Measurements from ENCODE around the gene IFT43.

The IFT43 gene

DNA sequence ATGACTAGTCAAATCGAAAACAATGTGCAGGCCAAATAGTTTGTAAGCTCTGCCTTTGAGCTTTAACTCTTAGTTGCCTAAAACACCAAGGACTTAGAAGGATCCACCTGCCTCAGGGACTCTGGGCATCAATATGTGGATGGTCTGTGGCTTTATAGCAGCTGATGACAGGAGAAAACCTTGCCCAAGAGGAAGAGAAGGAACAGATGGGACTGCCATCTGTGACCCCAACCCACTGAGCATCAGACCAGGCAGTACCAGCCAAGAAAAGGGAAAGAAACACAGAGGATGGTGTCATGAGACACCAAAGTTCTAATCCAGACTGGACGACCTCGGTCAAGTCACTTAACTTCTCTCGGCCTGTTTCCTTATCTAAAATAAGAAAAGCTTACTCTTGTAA is 16.4 kb upstream of the IFT43 start:
- Histone ChIP-seq H3K27me3 (ENCODE audit: insufficient read depth, low read length) (no peaks in the 10 kb centered on the region), H3K79me2 (ENCODE audit: control insufficient read depth, insufficient read depth, low read length, unreplicated experiment) (no peaks in the 10 kb centered on the region), H3K4me3 (ENCODE audit: low read depth, low read length) (no peak overlapping the region), H3K27ac (ENCODE audit: low read depth, low read length) (peak overlapping the region; percentile 5; the same call in 1 of the 2 replicates), H2AFZ (ENCODE audit: low read length, unreplicated experiment) (no peak overlapping the region), H3K4me1 (ENCODE audit: control insufficient read depth, insufficient read depth, low read length, unreplicated experiment) (peaks cover 21% of the 10 kb centered on the region), H3K36me3 (ENCODE audit: insufficient read depth, low read length) (no peaks in the 10 kb centered on the region)

DNA sequence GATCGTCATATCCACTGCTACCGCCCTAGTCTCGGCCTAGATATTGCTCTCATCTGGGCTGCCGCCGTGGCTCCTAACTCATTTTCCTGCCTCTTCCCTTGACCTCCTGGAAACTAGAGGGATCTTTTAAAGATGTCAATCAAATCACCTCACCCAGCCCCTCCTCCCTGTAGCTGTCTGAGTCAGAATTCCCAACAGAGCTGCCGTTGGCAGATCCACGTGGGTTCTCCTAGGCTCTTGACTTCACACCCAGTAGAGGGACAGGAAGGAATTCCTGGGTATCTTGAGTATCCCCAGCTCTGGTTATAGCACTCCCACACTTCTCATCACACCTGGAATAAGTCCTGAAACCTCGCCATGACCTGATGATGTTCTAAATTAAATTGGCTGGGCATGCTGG is 15.7 kb upstream of the IFT43 start:
- Histone ChIP-seq H3K4me1 (ENCODE audit: control insufficient read depth, insufficient read depth, low read length, unreplicated experiment) (peaks cover 21% of the 10 kb centered on the region), H2AFZ (ENCODE audit: low read length, unreplicated experiment) (no peak overlapping the region), H3K27ac (ENCODE audit: low read depth, low read length) (no peak overlapping the region), H3K4me3 (ENCODE audit: low read depth, low read length) (no peak overlapping the region), H3K27me3 (ENCODE audit: insufficient read depth, low read length) (no peaks in the 10 kb centered on the region), H3K36me3 (ENCODE audit: insufficient read depth, low read length) (no peaks in the 10 kb centered on the region), H3K79me2 (ENCODE audit: control insufficient read depth, insufficient read depth, low read length, unreplicated experiment) (no peaks in the 10 kb centered on the region)

DNA sequence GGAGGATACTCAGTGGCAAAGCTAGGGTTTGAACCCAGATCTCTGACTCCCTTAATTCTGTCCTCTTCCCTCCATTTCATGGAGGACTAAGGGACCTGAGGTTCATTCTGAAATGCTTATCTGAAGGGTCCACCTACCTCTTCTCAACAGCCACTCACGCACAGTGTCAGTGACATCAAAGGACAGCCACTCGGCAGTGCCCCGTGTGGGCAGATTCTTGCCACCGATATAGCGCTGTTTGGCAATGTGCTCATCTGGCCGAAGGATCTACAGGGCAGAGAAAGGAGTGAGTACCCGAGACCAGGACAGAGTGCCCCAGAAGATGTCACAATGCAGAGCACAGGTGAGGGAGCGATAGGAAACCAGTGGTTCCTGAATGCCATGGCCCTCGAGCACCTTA is 14.6 kb upstream of the IFT43 start:
- Histone ChIP-seq H3K4me3 (ENCODE audit: low read depth, low read length) (no peak overlapping the region), H3K27me3 (ENCODE audit: insufficient read depth, low read length) (no peaks in the 10 kb centered on the region), H3K4me1 (ENCODE audit: control insufficient read depth, insufficient read depth, low read length, unreplicated experiment) (peaks cover 21% of the 10 kb centered on the region), H3K27ac (ENCODE audit: low read depth, low read length) (no peak overlapping the region), H3K79me2 (ENCODE audit: control insufficient read depth, insufficient read depth, low read length, unreplicated experiment) (no peaks in the 10 kb centered on the region), H3K36me3 (ENCODE audit: insufficient read depth, low read length) (no peaks in the 10 kb centered on the region), H2AFZ (ENCODE audit: low read length, unreplicated experiment) (no peak overlapping the region)

DNA sequence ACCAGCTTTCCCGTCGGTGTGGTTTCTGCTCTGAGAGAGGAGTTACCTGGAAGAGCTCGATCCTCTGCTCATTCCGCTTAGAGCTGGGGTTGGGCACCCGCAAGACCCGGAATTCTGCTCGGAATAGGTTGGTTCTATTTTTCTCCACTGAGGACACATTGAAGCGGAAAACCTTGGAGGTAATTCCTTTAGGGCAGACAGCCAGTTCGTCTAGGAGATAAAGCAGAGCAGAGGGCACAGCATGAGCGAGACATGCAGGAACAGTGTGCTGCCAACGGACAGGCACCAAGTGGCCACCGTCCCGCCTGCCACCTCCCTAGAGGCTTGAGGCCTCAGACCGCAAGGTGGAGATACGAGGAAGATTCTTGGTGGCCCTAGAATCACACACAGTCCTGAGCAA is 14.1 kb upstream of the IFT43 start:
- no peak overlapping the region for H2AFZ ChIP-seq (ENCODE audit: low read length, unreplicated experiment)
- H3K27ac ChIP-seq (ENCODE audit: low read depth, low read length) = no peak overlapping the region
- no peaks in the 10 kb centered on the region for H3K36me3 ChIP-seq (ENCODE audit: insufficient read depth, low read length)

DNA sequence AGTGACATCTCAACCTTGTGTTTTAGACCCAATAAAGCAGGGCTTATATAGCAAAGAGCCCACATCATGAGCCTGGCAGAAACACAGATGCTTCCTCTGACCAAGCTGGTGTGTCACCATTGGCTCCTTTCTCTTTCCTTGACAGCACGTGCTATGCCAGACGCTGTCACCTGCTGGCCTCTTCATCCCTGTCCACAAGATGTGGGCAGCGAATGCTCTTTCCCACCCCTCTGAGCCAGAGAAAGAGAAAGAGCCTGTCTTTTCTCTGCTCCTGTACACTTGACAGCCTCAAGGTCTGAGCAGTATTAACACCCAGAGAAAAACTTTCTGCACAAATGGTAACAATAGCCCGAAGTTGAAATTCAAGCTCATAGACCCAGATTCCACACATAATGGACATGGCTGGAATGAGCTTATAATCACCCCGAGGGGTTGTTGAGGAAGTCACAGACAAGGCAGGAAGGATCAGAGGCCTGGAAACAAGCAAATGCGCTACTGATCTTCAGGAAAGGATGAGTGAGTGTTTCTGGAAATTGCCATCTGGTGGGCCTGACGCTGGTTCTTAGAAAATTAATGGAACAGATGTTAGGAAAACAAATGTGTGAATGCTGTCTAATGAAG is 12.7 kb upstream of the IFT43 start:
- no peaks in the 10 kb centered on the region for H3K79me2 ChIP-seq (ENCODE audit: control insufficient read depth, insufficient read depth, low read length, unreplicated experiment)
- no peak overlapping the region for H3K27ac ChIP-seq (ENCODE audit: low read depth, low read length)
- no peaks in the 10 kb centered on the region for H3K36me3 ChIP-seq (ENCODE audit: insufficient read depth, low read length)
- H3K4me3 ChIP-seq (ENCODE audit: low read depth, low read length) = no peak overlapping the region
- no peak overlapping the region for H2AFZ ChIP-seq (ENCODE audit: low read length, unreplicated experiment)
- peaks cover 29% of the 10 kb centered on the region for H3K4me1 ChIP-seq (ENCODE audit: control insufficient read depth, insufficient read depth, low read length, unreplicated experiment)
- H3K27me3 ChIP-seq (ENCODE audit: insufficient read depth, low read length) = no peaks in the 10 kb centered on the region

More for the DNA sequence above, 14.1 kb upstream of the IFT43 start:
- no peaks in the 10 kb centered on the region for H3K79me2 ChIP-seq (ENCODE audit: control insufficient read depth, insufficient read depth, low read length, unreplicated experiment)
- H3K4me3 ChIP-seq (ENCODE audit: low read depth, low read length) = no peak overlapping the region
- peaks cover 21% of the 10 kb centered on the region for H3K4me1 ChIP-seq (ENCODE audit: control insufficient read depth, insufficient read depth, low read length, unreplicated experiment)
- no peaks in the 10 kb centered on the region for H3K27me3 ChIP-seq (ENCODE audit: insufficient read depth, low read length)

DNA sequence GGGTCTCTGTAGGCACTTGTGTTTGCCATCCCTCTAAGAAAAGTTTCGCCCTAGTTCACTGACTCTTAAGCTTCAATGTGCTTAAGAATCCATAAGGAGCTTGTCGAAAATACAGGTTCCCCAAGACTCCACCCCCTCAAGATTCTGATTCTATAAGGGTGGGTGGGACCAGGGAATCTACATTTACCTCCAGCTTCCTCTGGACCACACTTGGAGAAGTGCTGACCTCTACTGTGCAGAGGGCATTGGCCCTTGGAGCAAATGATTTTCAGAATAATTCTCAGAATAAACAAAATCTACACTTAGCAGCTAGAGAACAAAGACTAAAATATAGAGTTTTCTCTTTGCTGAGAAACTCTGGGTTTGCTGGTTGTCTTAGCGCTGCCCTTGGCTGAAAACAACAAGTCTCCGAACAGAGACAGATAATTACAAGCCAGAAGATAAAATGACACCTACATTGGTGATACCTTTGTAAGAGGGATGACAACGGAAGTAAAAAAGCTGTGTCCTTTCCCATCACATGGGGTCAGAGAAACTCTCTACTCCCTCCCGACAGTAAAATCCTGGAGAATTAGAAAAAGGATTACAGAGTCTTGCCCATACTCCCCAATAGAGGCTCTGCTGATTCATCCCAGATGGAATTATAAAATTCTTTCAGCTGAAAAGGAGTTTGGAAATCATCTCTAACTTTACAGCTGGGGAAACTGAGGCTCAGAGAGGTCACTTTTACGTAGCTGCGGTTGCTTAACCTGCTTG is 8.6 kb upstream of the IFT43 start:
- Histone ChIP-seq H3K27me3 (ENCODE audit: insufficient read depth, low read length) (no peaks in the 10 kb centered on the region), H3K36me3 (ENCODE audit: insufficient read depth, low read length) (no peaks in the 10 kb centered on the region), H2AFZ (ENCODE audit: low read length, unreplicated experiment) (no peak overlapping the region), H3K4me3 (ENCODE audit: low read depth, low read length) (no peak overlapping the region), H3K27ac (ENCODE audit: low read depth, low read length) (no peak overlapping the region), H3K4me1 (ENCODE audit: control insufficient read depth, insufficient read depth, low read length, unreplicated experiment) (peaks cover 37% of the 10 kb centered on the region), H3K79me2 (ENCODE audit: control insufficient read depth, insufficient read depth, low read length, unreplicated experiment) (no peaks in the 10 kb centered on the region)

DNA sequence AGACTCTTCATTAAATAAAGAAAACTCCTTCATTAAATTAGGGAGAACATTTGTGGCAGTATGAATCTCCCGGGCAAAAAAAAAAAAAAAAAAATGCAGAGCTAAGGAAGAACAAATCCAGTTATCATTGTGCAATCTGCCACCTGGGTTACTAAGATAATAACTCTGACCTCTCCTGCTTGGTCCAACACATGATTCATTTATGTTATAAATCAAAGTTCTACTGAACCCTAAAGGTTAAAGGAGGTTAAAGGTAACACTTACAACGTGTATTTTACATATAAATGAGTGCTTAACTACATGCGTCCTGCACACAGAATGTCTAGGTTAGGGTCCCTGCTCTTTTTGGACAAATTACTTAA is 8.0 kb upstream of the IFT43 start:
- Histone ChIP-seq H3K4me1 (ENCODE audit: control insufficient read depth, insufficient read depth, low read length, unreplicated experiment) (peaks cover 37% of the 10 kb centered on the region), H3K4me3 (ENCODE audit: low read depth, low read length) (no peak overlapping the region), H3K79me2 (ENCODE audit: control insufficient read depth, insufficient read depth, low read length, unreplicated experiment) (no peaks in the 10 kb centered on the region), H3K36me3 (ENCODE audit: insufficient read depth, low read length) (no peaks in the 10 kb centered on the region), H3K27ac (ENCODE audit: low read depth, low read length) (no peak overlapping the region), H2AFZ (ENCODE audit: low read length, unreplicated experiment) (no peak overlapping the region), H3K27me3 (ENCODE audit: insufficient read depth, low read length) (no peaks in the 10 kb centered on the region)

DNA sequence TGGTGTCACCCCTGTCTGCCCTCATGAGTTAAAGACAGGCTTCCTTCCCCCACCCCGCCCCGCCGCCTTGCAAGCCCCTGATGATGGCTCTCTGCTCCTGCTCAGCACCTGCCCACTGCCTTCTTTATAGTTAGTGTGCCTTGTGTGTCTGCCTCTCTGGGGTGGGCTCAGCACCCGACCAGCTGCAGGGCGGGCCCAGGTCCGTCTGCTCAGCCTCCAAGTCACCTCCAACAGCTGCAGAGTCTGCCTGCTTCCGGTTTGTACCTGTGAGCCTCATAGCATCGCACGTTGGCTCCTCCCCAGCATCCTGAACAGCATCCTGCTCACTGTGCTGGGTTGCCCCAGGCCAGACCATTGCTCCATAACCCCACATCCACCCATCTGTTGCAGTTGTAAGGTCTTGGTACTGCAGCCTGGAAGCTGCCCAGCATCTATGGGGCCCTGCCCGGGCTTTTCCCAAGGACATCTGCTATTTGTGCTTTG is 7.3 kb upstream of the IFT43 start:
- Histone ChIP-seq H3K79me2 (ENCODE audit: control insufficient read depth, insufficient read depth, low read length, unreplicated experiment) (no peaks in the 10 kb centered on the region), H3K4me1 (ENCODE audit: control insufficient read depth, insufficient read depth, low read length, unreplicated experiment) (peaks cover 37% of the 10 kb centered on the region), H3K4me3 (ENCODE audit: low read depth, low read length) (no peak overlapping the region), H2AFZ (ENCODE audit: low read length, unreplicated experiment) (no peak overlapping the region), H3K36me3 (ENCODE audit: insufficient read depth, low read length) (no peaks in the 10 kb centered on the region), H3K27me3 (ENCODE audit: insufficient read depth, low read length) (no peaks in the 10 kb centered on the region), H3K27ac (ENCODE audit: low read depth, low read length) (no peak overlapping the region)

DNA sequence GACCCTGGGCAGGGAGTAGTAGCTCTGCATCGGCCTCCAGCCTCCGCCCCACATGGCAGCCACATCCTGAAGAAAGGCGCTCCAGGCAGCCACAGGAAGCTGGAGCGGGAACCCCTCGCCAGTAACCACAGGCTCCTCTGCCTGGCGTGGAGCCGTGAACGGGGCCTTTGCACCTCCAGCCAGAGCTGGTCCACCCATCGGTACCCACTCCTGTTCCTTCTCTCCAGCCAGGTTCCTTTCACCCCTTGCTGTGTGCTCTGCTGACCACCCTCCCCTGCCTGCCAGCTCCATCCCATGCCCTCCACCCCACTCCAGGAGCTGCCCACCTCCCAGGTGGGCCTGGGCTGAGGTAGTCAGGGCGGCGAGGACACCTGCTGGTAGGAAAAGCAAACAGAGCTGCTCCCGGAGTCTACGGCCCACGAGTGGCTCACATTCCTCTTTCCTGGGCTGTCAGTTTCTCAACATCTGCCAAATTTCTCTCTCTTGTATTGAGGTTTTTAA is 6.4 kb upstream of the IFT43 start:
- no peaks in the 10 kb centered on the region for H3K36me3 ChIP-seq (ENCODE audit: insufficient read depth, low read length)
- peak overlapping the region; percentile 95 for H3K4me3 ChIP-seq (ENCODE audit: low read depth, low read length)
- H3K4me1 ChIP-seq (ENCODE audit: control insufficient read depth, insufficient read depth, low read length, unreplicated experiment) = peaks cover 37% of the 10 kb centered on the region
- H3K79me2 ChIP-seq (ENCODE audit: control insufficient read depth, insufficient read depth, low read length, unreplicated experiment) = no peaks in the 10 kb centered on the region
- H3K27me3 ChIP-seq (ENCODE audit: insufficient read depth, low read length) = no peaks in the 10 kb centered on the region
- H2AFZ ChIP-seq (ENCODE audit: low read length, unreplicated experiment) = no peak overlapping the region
- no peak overlapping the region for H3K27ac ChIP-seq (ENCODE audit: low read depth, low read length)

DNA sequence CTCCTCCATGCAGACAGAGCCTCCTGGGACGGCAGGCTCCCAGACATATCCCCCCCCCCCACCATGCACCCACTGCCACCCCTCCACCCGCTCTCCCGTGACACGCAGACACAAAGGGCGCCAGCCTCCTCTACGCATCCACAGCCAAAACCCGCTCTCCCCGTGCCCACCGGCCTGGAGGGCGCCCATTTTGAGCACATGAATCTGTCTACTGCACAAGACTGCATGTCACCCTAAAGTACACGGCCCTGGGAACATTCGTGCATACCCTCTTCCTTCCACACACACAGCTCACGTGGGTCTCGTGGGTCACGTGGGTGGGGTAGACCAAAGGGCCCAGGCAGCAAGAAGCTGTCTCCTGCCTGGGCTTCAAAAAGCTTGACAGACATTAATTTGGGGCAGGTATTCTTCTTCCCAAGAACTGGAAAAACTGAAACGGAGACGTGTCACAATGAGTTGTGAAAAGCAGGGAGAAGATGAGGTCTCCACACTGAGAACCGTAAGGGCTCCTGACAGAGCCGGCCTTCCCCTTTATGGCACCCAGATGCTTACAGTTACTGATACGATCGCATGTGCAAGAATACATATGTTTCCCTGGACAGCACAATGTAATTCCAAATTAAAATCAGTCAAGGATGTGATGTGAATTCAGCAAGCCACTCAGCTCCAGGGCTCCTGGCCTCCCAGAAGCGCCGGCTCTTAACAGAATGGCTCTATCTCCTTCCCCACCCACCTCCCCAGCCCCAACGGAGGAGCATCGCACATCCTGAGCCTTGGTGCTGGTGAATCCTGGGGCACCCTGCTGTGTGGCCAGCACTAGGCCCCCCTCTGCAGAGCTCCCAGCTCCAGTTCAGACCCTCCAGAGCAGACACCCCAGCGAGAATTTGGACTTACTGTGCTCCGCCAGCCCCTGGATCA is 5.7 kb upstream of the IFT43 start:
- no peak overlapping the region for H2AFZ ChIP-seq (ENCODE audit: low read length, unreplicated experiment)
- H3K27ac ChIP-seq (ENCODE audit: low read depth, low read length) = no peak overlapping the region
- H3K4me1 ChIP-seq (ENCODE audit: control insufficient read depth, insufficient read depth, low read length, unreplicated experiment) = peaks cover 37% of the 10 kb centered on the region
- peak overlapping the region; percentile 95 for H3K4me3 ChIP-seq (ENCODE audit: low read depth, low read length)
- H3K79me2 ChIP-seq (ENCODE audit: control insufficient read depth, insufficient read depth, low read length, unreplicated experiment) = no peaks in the 10 kb centered on the region
- no peaks in the 10 kb centered on the region for H3K27me3 ChIP-seq (ENCODE audit: insufficient read depth, low read length)
- H3K36me3 ChIP-seq (ENCODE audit: insufficient read depth, low read length) = no peaks in the 10 kb centered on the region
